DOHH2 (cell line): Measurements from ENCODE around the gene ALG9.

Experiments
- H3F3A ChIP-seq: fragments of 200-600 bp; sonication (generic), shearing (Covaris generic); 2 replicates; pipeline ENCODE4 v1.6.0; 2016; ENCODE audit warnings: antibody characterized with exemption, mild to moderate bottlenecking; ENCODE audit not compliant: control insufficient read depth, insufficient read depth
- H3K27ac ChIP-seq: fragments of 200-600 bp; sonication (generic); 2 replicates; pipeline ENCODE4 v1.5.1; 2014; ENCODE audit warnings: low read depth, mild to moderate bottlenecking, low read length, moderate library complexity
- H3K27me3 ChIP-seq: fragments of 200-600 bp; sonication (generic); 2 replicates; pipeline ENCODE4 v1.6.1; 2014; ENCODE audit warnings: mild to moderate bottlenecking, low read length, mixed read lengths; ENCODE audit not compliant: control insufficient read depth
- H3K36me3 ChIP-seq: fragments of 200-600 bp; sonication (generic); 2 replicates; pipeline ENCODE4 v1.6.1; 2014; ENCODE audit warnings: mild to moderate bottlenecking, low read length, moderate library complexity, mixed read lengths; ENCODE audit not compliant: control insufficient read depth
- H3K4me1 ChIP-seq: fragments of 200-600 bp; sonication (generic); 2 replicates; pipeline ENCODE4 v1.6.1; 2014; ENCODE audit warnings: mild to moderate bottlenecking, low read length, mixed read lengths; ENCODE audit not compliant: control insufficient read depth
- H3K4me2 ChIP-seq: fragments of 200-600 bp; sonication (generic); 2 replicates; pipeline ENCODE4 v1.6.0; 2014; ENCODE audit warnings: mild to moderate bottlenecking, low read length, moderate library complexity
- H3K4me3 ChIP-seq: fragments of 200-600 bp; sonication (generic); 2 replicates; pipeline ENCODE4 v1.5.1; 2014; ENCODE audit warnings: mild to moderate bottlenecking, low read length, mixed read lengths
- H3K79me2 ChIP-seq: fragments of 200-600 bp; sonication (generic); 2 replicates; pipeline ENCODE4 v1.6.1; 2014; ENCODE audit warnings: mild to moderate bottlenecking, low read length, mixed read lengths; ENCODE audit not compliant: control insufficient read depth
- H3K9me2 ChIP-seq: fragments of 200-600 bp; sonication (generic); replicated peaks from 2 replicates; pipeline ENCODE4 v1.6.1; 2014; ENCODE audit warnings: mild to moderate bottlenecking, low read length, mixed read lengths; ENCODE audit not compliant: control insufficient read depth
- H3K9me3 ChIP-seq: fragments of 200-600 bp; sonication (generic); 2 replicates; pipeline ENCODE4 v1.6.1; 2014; ENCODE audit warnings: antibody characterized with exemption, low read length, mixed read lengths; ENCODE audit not compliant: control insufficient read depth, insufficient read depth
- H4K20me1 ChIP-seq: fragments of 200-600 bp; sonication (generic); 2 replicates; pipeline ENCODE4 v1.6.0; 2014; ENCODE audit warnings: low read depth, mild to moderate bottlenecking, antibody characterized with exemption, low read length, moderate library complexity; ENCODE audit not compliant: control insufficient read depth, insufficient read depth
- EZH2phosphoT487 ChIP-seq: fragments of 200-600 bp; sonication (generic); IDR thresholded peaks from 2 replicates; pipeline ENCODE4 v1.6.1; 2017; ENCODE audit warnings: borderline replicate concordance, mild to moderate bottlenecking, antibody characterized with exemption, low read length, moderate library complexity, mixed read lengths
- TF ChIP-seq, protein P1 (sequence below): fragments of 200-600 bp; sonication (generic); IDR thresholded peaks from one replicate; pipeline ENCODE4 v1.5.1; 2014; ENCODE audit warnings: antibody characterized with exemption, mild to moderate bottlenecking, low read depth, low read length; ENCODE audit not compliant: poor library complexity, severe bottlenecking

ALG9 gene

GRCh38 chr11:111846063-111846462 is 25.3 kb downstream of the ALG9 start:
- Histone ChIP-seq H3K4me3 (no peak overlapping the region), H4K20me1 (no peaks in the 10 kb centered on the region), H3K27me3 (no peaks in the 10 kb centered on the region), H3K9me3 (no peaks in the 10 kb centered on the region), H3K79me2 (no peaks in the 10 kb centered on the region), H3F3A (no peaks in the 10 kb centered on the region), H3K36me3 (peaks cover 49% of the 10 kb centered on the region), H3K9me2 (no peaks in the 10 kb centered on the region), H3K27ac (no peak overlapping the region), H3K4me1 (no peaks in the 10 kb centered on the region), H3K4me2 (no peak overlapping the region)
- no peak for TF ChIP-seq EZH2phosphoT487
- TF ChIP-seq, protein P1, sequence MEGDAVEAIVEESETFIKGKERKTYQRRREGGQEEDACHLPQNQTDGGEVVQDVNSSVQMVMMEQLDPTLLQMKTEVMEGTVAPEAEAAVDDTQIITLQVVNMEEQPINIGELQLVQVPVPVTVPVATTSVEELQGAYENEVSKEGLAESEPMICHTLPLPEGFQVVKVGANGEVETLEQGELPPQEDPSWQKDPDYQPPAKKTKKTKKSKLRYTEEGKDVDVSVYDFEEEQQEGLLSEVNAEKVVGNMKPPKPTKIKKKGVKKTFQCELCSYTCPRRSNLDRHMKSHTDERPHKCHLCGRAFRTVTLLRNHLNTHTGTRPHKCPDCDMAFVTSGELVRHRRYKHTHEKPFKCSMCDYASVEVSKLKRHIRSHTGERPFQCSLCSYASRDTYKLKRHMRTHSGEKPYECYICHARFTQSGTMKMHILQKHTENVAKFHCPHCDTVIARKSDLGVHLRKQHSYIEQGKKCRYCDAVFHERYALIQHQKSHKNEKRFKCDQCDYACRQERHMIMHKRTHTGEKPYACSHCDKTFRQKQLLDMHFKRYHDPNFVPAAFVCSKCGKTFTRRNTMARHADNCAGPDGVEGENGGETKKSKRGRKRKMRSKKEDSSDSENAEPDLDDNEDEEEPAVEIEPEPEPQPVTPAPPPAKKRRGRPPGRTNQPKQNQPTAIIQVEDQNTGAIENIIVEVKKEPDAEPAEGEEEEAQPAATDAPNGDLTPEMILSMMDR: no peak

DNA sequence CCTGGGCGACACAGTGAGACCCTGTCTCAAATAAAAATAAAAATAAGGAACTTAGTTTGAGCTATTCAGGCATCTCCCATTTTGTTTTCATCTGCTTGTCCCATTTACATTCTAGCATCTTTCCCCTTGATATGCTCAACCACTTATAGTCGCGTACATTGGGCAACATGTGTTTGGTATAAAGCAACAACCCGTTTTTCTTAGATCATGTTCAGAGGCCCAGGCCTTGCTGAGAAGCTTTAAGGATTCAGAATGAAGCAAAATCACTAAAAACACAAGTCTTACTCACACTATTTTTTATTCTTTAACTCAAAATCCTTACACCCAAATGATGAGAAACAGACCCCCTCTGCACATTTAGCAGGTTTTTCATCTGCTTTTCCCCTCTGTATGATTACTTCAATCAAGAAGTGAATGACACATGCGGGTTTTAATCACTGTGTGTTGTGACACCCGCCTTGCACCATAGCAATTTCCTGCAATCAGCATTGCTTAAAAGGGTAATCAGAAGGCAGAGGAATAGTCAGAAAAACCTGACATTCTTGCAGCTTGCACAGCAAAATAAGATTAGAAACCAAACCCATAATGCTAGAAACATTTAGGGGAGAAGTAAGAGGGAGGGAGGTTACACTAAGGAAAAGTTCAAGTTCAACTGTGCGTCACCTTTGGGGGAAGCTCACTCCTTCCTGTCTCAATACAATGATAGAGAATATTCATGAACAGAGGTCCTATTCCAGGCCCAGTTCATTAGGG is 25.9 kb downstream of the ALG9 start:
- Histone ChIP-seq H3K4me1 (no peaks in the 10 kb centered on the region), H3K79me2 (no peaks in the 10 kb centered on the region), H3K9me3 (no peaks in the 10 kb centered on the region), H3K36me3 (peaks cover 51% of the 10 kb centered on the region), H3K4me2 (no peak overlapping the region), H3K27me3 (no peaks in the 10 kb centered on the region), H3F3A (no peaks in the 10 kb centered on the region), H3K9me2 (no peaks in the 10 kb centered on the region), H3K27ac (no peak overlapping the region), H4K20me1 (no peaks in the 10 kb centered on the region), H3K4me3 (no peak overlapping the region)
- TF ChIP-seq EZH2phosphoT487: no peak
- TF ChIP-seq, protein P1: no peak

GRCh38 chr11:111843661-111844060 is 27.7 kb downstream of the ALG9 start:
- Histone ChIP-seq H3K27me3 (no peaks in the 10 kb centered on the region), H3K79me2 (no peaks in the 10 kb centered on the region), H3K9me2 (no peaks in the 10 kb centered on the region), H3K4me1 (no peaks in the 10 kb centered on the region), H3K36me3 (peaks cover 48% of the 10 kb centered on the region), H3K27ac (no peak overlapping the region), H3K4me2 (no peak overlapping the region), H4K20me1 (no peaks in the 10 kb centered on the region), H3K9me3 (no peaks in the 10 kb centered on the region), H3F3A (no peaks in the 10 kb centered on the region), H3K4me3 (no peak overlapping the region)
- TF ChIP-seq, protein P1: no peak
- TF ChIP-seq EZH2phosphoT487: no peak
